HG03196 (cell line): Measurements from ENCODE around the gene SRPK3.
"Not testable (repeated sequence)": the region's sequence is repeated elsewhere in the genome, so short reads cannot be mapped to it uniquely, and the experiment has no call there.

ENCODE experiments used
- ATAC-seq: cut with Tn5 transposase; IDR thresholded peaks from one replicate; pipeline ENCODE4 v1.9.1; 2021; ENCODE audit not compliant: unreplicated experiment

The SRPK3 gene

GRCh38 chrX:153805436-153805835 is 24.6 kb downstream of the SRPK3 start:
- no peak for ATAC-seq

GRCh38 chrX:153806999-153807575 is 26.2 kb downstream of the SRPK3 start:
- ATAC-seq, result no peak

GRCh38 chrX:153807976-153808375 is 27.1 kb downstream of the SRPK3 start:
- ATAC-seq, result no peak

GRCh38 chrX:153812220-153812619 is 31.4 kb downstream of the SRPK3 start:
- no peak for ATAC-seq

- no peak for ATAC-seq
These were observed 32.3 kb downstream of the SRPK3 start for GRCh38 chrX:153813161-153813560.

GRCh38 chrX:153814591-153815315 is 33.9 kb downstream of the SRPK3 start:
- no peak for ATAC-seq

- no peak for ATAC-seq
These were observed 36.2 kb downstream of the SRPK3 start for GRCh38 chrX:153816831-153817690.

GRCh38 chrX:153818064-153818463 is 37.2 kb downstream of the SRPK3 start:
- not testable (repeated sequence) for ATAC-seq

GRCh38 chrX:153818571-153819383 is 37.9 kb downstream of the SRPK3 start:
- ATAC-seq, result no peak

- ATAC-seq, result no peak
These were observed 38.7 kb downstream of the SRPK3 start for GRCh38 chrX:153819384-153820040.

GRCh38 chrX:153820601-153821000 is 39.8 kb downstream of the SRPK3 start:
- ATAC-seq, result no peak

- ATAC-seq, result no peak
These were observed 40.2 kb downstream of the SRPK3 start for GRCh38 chrX:153821066-153821465.

GRCh38 chrX:153824348-153824747 is 43.5 kb downstream of the SRPK3 start:
- ATAC-seq, result no peak

GRCh38 chrX:153825042-153825441 is 44.2 kb downstream of the SRPK3 start:
- ATAC-seq, result no peak

GRCh38 chrX:153827016-153827415 is 46.2 kb downstream of the SRPK3 start:
- no peak for ATAC-seq

GRCh38 chrX:153827903-153828302 is 47.1 kb downstream of the SRPK3 start:
- no peak for ATAC-seq

GRCh38 chrX:153828308-153828707 is 47.5 kb downstream of the SRPK3 start:
- ATAC-seq, result no peak

GRCh38 chrX:153828723-153829548 is 48.1 kb downstream of the SRPK3 start:
- ATAC-seq, result no peak

GRCh38 chrX:153829549-153829798 is 48.6 kb downstream of the SRPK3 start:
- ATAC-seq, result no peak
